Smooth muscle cell of bladder (primary cell): ENCODE measurements around the gene DMRT2. TPM values are rescaled to one million over a fixed set of nuclear protein-coding genes. Genes with fewer than 3 reads are reported as not detected.

ENCODE experiments used
- total RNA-seq: library from RNA; depleted of rRNA; stranded (reverse); fragments of >200 nt; gene quantifications from 2 replicates; pipeline ENCODE4 v1.2.3, GENCODE V29; 2014

The DMRT2 gene
- total RNA-seq, result under 0.01 and 0.09 TPM in 2 replicates

DNA sequence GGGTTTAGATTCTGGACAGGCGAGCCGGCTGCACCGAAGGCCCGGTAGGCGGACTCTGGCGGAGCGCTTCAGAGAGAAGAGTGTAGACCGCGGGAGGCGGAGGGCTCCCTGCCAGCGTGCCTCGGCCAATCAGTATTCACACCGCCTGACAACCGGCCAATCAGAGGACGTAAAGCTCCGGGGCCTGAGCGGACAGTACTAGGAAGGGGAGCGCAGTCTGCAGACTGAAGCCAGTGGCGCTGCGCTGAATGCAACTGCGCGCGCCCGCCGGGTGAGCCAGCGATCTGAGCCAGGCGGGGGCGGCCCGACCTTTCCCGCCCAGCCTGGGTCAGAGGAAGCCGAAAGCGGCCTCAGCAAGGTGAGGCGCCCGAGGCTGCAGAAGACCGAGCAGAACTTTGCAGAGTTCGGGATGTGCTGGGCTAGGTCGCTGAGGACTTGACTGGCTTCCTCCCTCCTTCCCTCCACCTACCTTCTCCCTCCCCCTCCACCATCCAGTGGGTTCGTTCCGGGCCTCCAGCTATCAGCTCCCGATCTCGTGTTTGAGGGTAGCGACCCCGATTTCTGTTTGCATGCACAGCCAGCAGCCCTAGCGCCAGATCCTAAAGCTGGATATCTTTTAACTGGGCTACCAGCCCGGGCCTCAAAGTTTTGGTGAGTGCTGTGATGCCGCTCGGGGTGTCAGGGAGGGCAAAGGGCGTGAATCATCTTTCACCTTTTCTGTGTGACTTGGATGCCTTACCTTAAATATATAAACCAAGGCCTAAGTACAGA, at the start of gene DMRT2:
Gene DMRT2 (plus strand): TSS at position 233 of the 771 bp plus-strand sequence. CDS start 1,257 bp downstream, outside the sequence.

Other genes starting within 250 kb of the DMRT2 start
- not detected in 2 replicates for gene DMRT1, start 208.7 kb upstream of the DMRT2 start, total RNA-seq
- not detected in 2 replicates for gene DMRT3, start 73.7 kb upstream of the DMRT2 start, total RNA-seq